GM23248 (cell line): ENCODE measurements around the gene PABPN1L.

ENCODE experiments used
- EZH2 ChIP-seq: fragments of 200-600 bp; sonication (generic); IDR thresholded peaks from 2 replicates; pipeline ENCODE4 v1.6.1; 2018; ENCODE audit warnings: antibody characterized with exemption, mild to moderate bottlenecking; ENCODE audit not compliant: insufficient read depth, poor library complexity, severe bottlenecking
- EZH2phosphoT487 ChIP-seq: fragments of 200-600 bp; sonication (generic); IDR thresholded peaks from 2 replicates; pipeline ENCODE4 v1.6.1; 2018; ENCODE audit warnings: antibody characterized with exemption, moderate library complexity, mild to moderate bottlenecking, low read depth; ENCODE audit not compliant: insufficient read depth

GRCh38 chr16:88912556-88912955 lies 46.1 kb upstream of the PABPN1L start:
- TF ChIP-seq EZH2 (no peak), EZH2phosphoT487 (no peak)
